NCI-H2107 treated with DMSO at 0.1 percent for 48 hours (cell line): Measurements from ENCODE around the gene COMMD7.

Experiments used
- DNase-seq: peaks from one replicate; lab custom pipeline; 2025; ENCODE audit not compliant: unreplicated experiment; lab: John Stamatoyannopoulos, UW

COMMD7 gene

DNA sequence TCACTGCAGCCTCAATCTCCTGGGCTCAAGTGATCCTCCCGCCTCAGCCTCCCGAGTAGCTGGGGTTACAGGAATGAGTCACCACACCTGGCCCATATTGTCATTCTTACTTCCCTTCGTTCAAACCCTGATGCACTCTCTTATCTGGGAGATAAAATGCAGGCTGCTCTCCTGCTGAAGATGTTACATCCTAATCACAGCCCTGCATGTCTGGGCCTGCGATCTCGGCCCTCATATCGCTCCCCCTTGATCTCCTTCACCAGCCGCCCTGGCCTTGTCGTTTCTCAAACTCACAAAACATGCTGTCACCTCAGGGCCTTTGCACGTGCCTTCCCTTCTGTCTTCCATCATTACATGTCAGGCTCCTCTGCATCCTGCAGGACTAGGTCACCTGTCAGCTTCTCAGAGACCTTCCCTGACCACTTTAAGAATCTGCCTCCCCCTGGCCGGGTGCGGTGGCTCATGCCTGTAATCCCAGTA, 60.7 kb downstream of the COMMD7 start:
- DNase-seq, result no peak

- peak; percentile 30 for DNase-seq
Observed at GRCh38 chr20:32681175-32682084, 61.8 kb downstream of the COMMD7 start.

DNA sequence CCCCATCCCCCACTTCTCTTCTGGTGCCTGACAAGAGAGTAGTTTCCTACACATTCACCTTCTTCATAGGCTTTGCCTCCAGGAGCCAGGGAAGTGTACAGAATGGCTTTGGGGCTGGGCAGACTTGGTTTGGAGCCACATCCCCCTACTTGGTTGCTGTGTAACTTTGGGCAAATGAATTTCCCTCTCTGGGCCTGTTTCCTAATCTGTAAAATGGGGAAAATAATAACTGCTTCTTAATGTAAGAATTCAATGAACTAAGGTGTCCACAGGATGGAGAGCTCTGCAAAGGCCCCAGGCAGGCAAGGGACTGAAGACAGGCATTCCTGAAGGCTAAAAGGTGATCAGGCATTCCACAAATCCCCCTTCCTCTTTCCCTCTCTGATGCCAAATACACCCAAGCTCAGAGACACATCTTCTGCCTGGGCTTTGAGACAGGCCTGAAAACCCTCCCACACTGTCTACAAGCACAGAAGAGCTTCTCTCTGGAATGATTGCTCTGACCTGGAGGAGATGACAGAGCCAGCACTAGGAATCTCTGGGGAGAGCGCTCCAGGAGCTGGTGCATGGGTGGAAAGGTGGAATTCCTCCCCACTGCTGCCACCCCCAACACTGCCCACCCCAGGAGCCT, 62.6 kb downstream of the COMMD7 start:
- no peak for DNase-seq

DNA sequence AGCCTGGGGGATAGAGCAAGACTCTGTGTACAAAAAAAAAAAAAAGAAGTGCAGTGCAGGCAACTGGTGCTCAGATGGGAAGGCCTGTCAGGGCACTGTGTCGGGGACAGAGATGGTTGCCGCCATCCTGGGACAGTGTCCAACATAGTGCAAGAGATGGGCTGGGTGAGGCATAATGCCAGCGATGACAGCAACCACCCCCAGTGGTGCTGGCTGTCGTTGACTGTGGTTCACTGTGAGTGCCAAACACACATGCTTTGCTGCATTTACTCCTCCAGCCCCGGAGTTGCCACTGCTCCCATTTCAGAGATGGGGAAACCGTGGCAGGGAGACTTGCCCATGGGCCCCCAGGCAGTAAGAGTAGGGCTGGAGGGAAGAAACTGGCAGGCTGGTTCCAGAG, 64.3 kb downstream of the COMMD7 start:
- no peak for DNase-seq

GRCh38 chr20:32675223-32675975, 67.9 kb downstream of the COMMD7 start:
- no peak for DNase-seq

GRCh38 chr20:32674362-32674789, 68.9 kb downstream of the COMMD7 start:
- peak; percentile 45 for DNase-seq

DNA sequence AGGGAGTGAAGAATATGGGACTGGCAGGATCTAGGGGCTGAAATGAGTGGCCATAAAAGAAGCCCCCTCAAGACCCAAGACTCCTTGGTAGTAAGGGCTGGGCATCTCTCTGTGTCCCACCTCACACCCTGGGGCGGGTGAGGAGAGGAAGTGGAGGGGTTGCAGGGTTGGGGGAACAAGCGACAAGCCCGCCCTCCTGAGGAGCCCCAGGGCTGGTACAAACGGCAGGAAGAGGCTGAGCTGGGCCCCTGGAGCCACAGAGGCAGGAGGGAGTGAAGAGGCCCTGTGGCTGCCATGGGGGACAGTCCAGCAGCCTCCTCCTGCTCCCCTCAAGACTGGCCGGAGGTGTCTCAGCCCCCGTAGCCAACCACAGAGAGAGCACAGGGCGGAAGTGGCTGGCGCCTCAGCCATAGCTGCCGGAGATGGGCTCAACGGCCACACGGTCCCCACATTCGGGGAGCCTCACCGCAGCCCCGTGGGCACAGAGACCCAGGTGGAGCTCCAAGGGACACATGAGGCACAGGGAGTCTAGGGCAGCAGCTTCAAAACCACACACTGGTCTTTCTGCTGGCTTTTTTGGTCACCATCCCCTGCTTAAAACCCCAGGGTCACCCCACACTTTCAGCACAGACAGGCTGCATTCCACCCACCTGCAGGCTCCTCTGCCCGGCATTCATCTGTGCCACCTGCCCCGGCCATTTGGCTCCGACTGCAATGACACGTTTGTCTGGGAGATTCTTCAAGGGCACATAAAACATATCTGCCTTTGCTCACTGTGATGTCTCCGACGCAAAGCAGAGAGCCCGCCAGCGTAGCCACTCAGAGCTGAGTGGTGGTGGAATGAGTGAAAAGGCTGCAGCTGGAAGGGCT, 70.0 kb downstream of the COMMD7 start:
- DNase-seq, result no peak

DNA sequence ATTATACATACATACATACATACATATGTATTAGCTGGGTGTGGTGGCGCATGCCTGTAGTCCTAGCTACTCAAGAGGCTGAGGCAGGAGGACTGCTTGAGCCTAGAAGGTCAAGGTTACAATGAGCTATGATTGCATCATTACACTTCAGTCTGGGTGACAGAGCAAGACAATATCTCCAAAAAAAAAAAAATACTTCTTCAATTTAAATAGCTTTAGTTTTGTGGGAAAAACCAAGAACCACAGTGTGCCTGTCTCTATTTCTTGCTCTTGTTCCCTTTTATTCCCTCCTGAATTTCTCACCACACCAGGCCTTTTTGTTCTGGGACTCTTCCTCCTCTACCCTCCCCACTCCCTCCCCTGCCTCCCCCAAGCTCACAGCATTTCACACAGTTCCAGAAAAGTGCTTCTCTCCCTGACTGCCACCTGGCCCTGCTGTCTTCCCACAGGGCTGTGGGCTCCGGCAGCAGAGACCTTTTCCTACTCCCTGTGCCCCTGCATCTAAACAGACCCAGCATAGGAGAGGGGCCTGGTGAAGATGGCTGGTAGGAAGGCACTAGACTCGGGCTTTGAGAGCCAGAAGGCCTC, 70.8 kb downstream of the COMMD7 start:
- DNase-seq, result no peak

GRCh38 chr20:32670773-32671455, 72.4 kb downstream of the COMMD7 start:
- DNase-seq, result no peak

DNA sequence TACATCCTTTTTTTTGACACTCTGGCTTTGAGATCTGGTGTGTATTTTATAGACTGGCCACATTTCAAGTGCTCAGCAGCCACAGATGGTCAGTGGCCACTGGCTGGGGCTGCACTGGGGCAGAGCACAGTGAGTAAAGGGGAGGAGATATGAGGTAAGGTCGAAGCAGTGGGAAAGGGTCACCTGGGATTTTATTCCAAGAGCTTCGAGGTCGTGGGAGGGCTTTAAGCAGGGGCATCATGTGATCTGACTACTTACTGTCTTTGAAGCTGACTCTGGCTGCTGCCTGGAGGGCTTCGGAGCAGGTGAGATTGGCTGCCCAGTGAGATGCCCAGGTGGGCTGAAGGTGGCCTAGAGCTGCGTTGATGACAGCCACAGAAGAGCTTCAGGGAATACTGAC, 76.2 kb downstream of the COMMD7 start:
- DNase-seq, result no peak

DNA sequence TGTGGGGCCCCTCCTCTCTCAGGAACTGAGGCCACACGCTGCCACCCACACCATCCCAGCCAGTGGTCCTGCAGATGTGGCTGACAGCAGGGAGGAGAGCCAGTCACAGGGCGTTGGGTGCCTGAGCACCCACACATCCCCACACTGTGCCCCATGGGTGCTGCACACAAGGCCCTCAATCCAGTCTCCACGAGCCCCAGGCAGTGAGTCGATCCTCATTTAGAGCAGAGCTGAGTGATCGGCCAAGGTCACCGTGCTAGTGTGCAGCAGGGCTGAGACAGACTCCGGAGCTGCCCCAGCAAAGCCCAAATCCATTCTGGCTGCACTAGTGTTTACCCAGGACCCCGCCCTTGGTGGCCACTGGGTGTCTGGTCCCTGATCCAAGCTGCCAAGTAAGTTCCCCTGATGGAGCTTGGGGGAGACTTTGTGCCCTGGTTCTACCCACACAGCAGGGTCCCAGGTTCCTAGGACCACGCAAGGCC, 78.5 kb downstream of the COMMD7 start:
- no peak for DNase-seq

- no peak for DNase-seq
Observed at GRCh38 chr20:32664012-32664677, 79.1 kb downstream of the COMMD7 start.

GRCh38 chr20:32663335-32664011, 79.8 kb downstream of the COMMD7 start:
- DNase-seq, result no peak

DNA sequence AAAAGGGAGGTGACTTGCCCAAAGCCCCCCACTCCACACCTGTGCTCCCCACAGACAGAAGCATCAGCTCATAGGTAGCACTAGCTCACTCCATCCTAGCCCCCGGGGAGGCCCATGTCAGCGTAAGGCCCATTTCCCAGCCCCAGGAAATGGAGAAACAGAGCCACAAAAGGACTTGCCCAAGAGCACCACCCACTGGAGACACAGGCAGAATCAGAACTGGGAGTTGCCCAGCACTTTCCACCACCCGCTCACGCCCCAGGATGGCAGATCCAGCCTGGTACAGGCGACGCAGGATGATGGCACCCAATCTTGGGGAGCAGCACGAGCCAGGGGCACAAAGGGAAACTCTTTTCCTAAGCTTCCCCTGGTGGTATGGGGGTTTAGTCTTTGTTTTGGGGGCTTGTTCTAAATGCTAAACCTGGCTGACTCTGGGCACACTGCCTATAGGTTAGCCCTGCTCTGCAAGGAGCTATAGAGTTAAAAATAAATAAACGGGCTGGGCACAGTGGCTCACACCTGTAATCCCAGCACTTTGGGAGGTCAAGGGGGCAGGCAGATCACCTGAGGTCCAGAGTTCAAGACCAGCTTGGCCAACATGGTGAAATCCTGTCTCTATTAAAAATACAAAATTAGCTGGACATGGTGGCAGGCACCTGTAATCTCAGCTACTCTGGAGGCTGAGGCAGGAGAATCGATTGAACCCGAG, 81.3 kb downstream of the COMMD7 start:
- DNase-seq, result no peak

DNA sequence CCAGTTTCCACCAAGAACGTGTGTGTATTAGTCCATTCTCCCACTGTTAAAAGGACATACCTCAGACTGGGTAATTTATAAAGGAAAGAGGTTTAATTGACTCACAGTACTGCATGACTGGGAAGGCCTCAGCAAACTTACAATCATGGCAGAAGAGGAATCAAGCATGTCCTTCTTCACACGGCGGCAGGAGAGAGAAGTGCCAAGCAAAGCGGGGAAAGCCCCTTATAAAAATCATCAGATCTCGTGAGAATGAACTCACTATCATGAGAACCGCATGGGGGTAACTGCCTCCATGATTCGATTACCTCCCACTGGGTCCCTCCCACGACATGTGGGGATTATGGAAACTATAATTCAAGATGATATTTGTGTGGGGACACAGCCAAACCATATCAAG, 82.6 kb downstream of the COMMD7 start:
- DNase-seq, result no peak

DNA sequence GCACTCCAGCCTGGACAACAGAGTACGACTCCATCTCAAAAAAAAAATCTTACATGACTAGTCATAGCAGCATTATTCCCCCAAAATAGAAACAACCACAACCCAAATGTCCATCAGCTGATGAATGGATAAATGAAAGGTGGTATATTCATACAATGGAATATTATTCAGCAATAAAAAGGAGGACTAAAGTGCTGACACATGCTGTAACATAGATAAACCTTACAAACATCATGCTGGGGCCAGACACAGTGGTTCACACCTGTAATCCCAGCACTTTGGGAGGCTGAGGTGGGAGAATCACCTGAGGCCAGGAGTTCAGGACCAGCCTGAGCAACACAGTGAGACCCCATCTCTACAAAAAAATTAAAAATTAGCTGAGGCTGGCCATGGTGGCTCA, 86.4 kb downstream of the COMMD7 start:
- no peak for DNase-seq

DNA sequence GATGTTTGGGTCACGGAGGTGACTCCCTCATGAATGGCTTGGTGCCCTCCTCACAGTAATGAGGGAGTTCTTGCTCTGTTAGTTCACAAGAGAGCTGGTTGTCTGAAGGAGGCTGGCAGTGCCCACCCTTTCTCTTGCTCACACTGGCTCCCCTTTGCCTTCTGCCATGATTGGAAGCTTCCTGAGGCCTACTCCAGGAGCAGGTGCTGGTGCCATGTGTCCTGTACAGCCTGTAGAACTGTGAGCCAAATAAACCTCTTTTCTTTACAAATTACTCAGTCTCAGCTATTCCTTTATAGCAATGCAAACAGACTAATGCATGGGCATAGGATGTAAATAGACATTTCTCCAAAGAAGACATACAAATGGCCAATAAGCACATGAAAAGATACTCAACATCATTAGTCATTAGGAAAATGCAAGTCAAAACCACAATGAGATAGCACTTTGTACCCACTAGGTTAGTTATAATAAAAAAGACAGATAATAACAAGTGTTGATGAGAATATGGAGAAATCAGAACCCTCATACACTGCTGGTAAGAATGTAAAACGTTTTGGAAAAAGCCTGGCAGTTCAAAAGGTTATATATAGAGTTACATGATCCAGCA, 87.3 kb downstream of the COMMD7 start:
- DNase-seq, result no peak
